Right lobe of liver (tissue), 6 donors: ENCODE measurements around the gene CLDN24. TPM values are rescaled to one million over a fixed set of nuclear protein-coding genes. Genes with fewer than 3 reads are reported as not detected.

Source experiments
- ATAC-seq, 4 donors: fragments of 200-7000 bp; cut with Tn5 transposase; one replicate each; pipeline ENCODE4 v1.9.1; 2020; ENCODE audit warnings: mild to moderate bottlenecking in 4 of 4, moderate library complexity in 4 of 4
- DNase-seq, 3 donors: peaks; one replicate each; pipeline ENCODE4 v3.0.0-alpha.2; 2020
- H3K27ac ChIP-seq, 3 donors: fragments of 200-600 bp; one replicate each; pipeline ENCODE4 v1.8.0; 2022
- H3K27me3 ChIP-seq, 2 donors: fragments of 200-600 bp; one replicate each; pipeline ENCODE4 v1.8.0; 2022
- H3K36me3 ChIP-seq, 4 donors: fragments of 200-600 bp; sonication (generic) in 1 of 4; one replicate each; pipeline versions ENCODE4 v1.5.1 to v1.8.0; 2017 to 2022; ENCODE audit warnings: control low read depth in 1 of 4
- H3K4me1 ChIP-seq, 4 donors: fragments of 200-600 bp; sonication (generic) in 1 of 4; one replicate each; pipeline versions ENCODE4 v1.5.1 to v1.8.0; 2017 to 2022; ENCODE audit warnings: control low read depth in 1 of 4
- H3K4me3 ChIP-seq, 3 donors: fragments of 200-600 bp; one replicate each; pipeline ENCODE4 v1.8.0; 2022
- H3K9me3 ChIP-seq, 4 donors: fragments of 200-600 bp; sonication (generic) in 1 of 4; one replicate each; pipeline versions ENCODE4 v1.5.1 to v1.8.0; 2017 to 2022; ENCODE audit warnings: control low read depth in 1 of 4
- POLR2A ChIP-seq: fragments of 450-650 bp; IDR thresholded peaks from one replicate; pipeline ENCODE4 v1.6.1; 2017; ENCODE audit warnings: antibody characterized with exemption, mild to moderate bottlenecking
- WGBS: methylation state at CpG from one replicate; pipeline ENCODE4 v1.1.6; 2018; ENCODE audit warnings: low coverage, low lambda C conversion rate; ENCODE audit not compliant: insufficient coverage; ENCODE audit errors: missing lambda C conversion rate; 5-methylcytosine and 5-hydroxymethylcytosine counted together
- intact Hi-C, 2 donors: fragments of 100-400 bp; cut with DNase I; formaldehyde crosslinking; loops; one replicate each; pipeline versions ENCODE4 v1.11.2 to v1.14.1; 2022
- total RNA-seq, 6 experiments: library from RNA; depleted of rRNA in 2 of 6; stranded (reverse); fragments of >200 nt in 2 of 6; fragmentation: NEBNext Ultra II Directional in 3 of 6; extraction: Animal tissue kit (Norgen Biotek cat#: 25700) in 3 of 6; gene quantifications; one replicate each; pipeline versions ENCODE4 v1.1.0 to v1.2.4, GENCODE V29; 2016 to 2023
- TF ChIP-seq, protein P1 (sequence below), 4 donors: fragments of 200-600 bp in 3 of 4; fragments of 450-650 bp in 1 of 4; IDR thresholded peaks; one replicate each; pipeline versions ENCODE4 v1.5.1 to v1.8.0; 2016 to 2022; ENCODE audit warnings: antibody characterized with exemption in 4 of 4, mild to moderate bottlenecking in 2 of 4
- donor health status: DM: no; HTN: yes; CAD: no.
- donor health status: DM: no; HTN: no; CAD: no.
- donor health status: DM: no; HTN: no; CAD: no.
- donor health status: DM: no; HTN: yes; CAD: no.
- donor health status: DM: no; HTN: yes; CAD: no.

Gene CLDN24
- total RNA-seq, 6 experiments from 2014 or later, result not detected

- no peak for ATAC-seq
- Histone ChIP-seq H3K4me3 (no peak overlapping the region), H3K36me3 (no peaks in the 10 kb centered on the region), H3K4me1 (no peaks in the 10 kb centered on the region), H3K9me3 (no peaks in the 10 kb centered on the region), H3K27me3 (no peaks in the 10 kb centered on the region), H3K27ac (no peak overlapping the region)
- WGBS, result 52% methylated on average over 15 of the region's 15 CpGs
- no peak for DNase-seq
- intact Hi-C loops, result no loop called here
- TF ChIP-seq, protein P1, sequence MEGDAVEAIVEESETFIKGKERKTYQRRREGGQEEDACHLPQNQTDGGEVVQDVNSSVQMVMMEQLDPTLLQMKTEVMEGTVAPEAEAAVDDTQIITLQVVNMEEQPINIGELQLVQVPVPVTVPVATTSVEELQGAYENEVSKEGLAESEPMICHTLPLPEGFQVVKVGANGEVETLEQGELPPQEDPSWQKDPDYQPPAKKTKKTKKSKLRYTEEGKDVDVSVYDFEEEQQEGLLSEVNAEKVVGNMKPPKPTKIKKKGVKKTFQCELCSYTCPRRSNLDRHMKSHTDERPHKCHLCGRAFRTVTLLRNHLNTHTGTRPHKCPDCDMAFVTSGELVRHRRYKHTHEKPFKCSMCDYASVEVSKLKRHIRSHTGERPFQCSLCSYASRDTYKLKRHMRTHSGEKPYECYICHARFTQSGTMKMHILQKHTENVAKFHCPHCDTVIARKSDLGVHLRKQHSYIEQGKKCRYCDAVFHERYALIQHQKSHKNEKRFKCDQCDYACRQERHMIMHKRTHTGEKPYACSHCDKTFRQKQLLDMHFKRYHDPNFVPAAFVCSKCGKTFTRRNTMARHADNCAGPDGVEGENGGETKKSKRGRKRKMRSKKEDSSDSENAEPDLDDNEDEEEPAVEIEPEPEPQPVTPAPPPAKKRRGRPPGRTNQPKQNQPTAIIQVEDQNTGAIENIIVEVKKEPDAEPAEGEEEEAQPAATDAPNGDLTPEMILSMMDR (IDR thresholded peaks at IDR 0.05), result no peak
- no peak for TF ChIP-seq POLR2A
These were observed 40.8 kb upstream of the CLDN24 start for GRCh38 chr4:183362916-183363542.

- 85% methylated on average over 4 of the region's 4 CpGs for WGBS
These were observed 39.8 kb upstream of the CLDN24 start for GRCh38 chr4:183362036-183362435.

GRCh38 chr4:183360161-183360919, 38.1 kb upstream of the CLDN24 start:
- Histone ChIP-seq H3K4me3 (no peak overlapping the region), H3K4me1 (no peaks in the 10 kb centered on the region), H3K27ac (no peak overlapping the region), H3K36me3 (no peaks in the 10 kb centered on the region), H3K27me3 (no peaks in the 10 kb centered on the region), H3K9me3 (no peaks in the 10 kb centered on the region)
- WGBS, result 65% methylated on average over 7 of the region's 11 CpGs
- intact Hi-C loops, result no loop called here
- no peak for ATAC-seq
- no peak for DNase-seq
- TF ChIP-seq, protein P1 (IDR thresholded peaks at IDR 0.05), result no peak
- no peak for TF ChIP-seq POLR2A

More at GRCh38 chr4:183362036-183362435, 39.8 kb upstream of the CLDN24 start:
- Histone ChIP-seq H3K4me1 (no peaks in the 10 kb centered on the region), H3K4me3 (no peak overlapping the region), H3K27me3 (no peaks in the 10 kb centered on the region), H3K36me3 (no peaks in the 10 kb centered on the region), H3K27ac (no peak overlapping the region), H3K9me3 (no peaks in the 10 kb centered on the region)
- intact Hi-C loops, result no loop called here
- DNase-seq, result no peak
- no peak for ATAC-seq
- TF ChIP-seq, protein P1 (IDR thresholded peaks at IDR 0.05), result no peak
- TF ChIP-seq POLR2A, result no peak

DNA sequence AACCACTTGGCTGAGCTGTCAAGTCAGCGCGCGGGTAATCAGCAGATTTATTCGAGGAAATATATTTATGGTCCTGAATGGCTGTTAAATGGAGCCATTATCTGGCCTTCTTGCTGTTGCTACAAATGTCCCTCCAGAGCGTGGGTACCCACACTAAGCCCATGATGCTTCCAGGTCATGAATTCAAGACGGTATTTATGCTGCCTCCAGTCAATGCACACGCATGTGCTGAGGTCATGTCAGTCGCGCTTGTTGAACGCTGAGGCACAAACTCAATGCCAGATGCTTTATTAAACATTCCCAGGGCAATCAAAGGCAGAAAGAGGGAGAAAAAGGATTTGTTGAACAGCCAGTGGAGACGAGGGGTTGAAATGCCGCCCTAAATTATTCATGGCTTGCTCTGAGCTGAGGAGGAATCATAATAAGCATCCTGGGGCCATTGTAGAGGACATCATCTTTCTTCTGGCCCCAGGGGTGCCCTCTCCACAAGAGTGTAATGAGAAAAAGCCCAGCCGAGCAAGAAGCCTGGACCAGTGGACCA, 36.1 kb upstream of the CLDN24 start:
- DNase-seq (no peak), ATAC-seq (no peak)
- Histone ChIP-seq H3K27me3 (no peaks in the 10 kb centered on the region), H3K36me3 (no peaks in the 10 kb centered on the region), H3K27ac (no peak overlapping the region), H3K4me3 (no peak overlapping the region), H3K4me1 (no peaks in the 10 kb centered on the region), H3K9me3 (no peaks in the 10 kb centered on the region)
- WGBS, result 72% methylated on average over 10 of the region's 13 CpGs
- intact Hi-C loops, result no loop called here
- TF ChIP-seq, protein P1 (IDR thresholded peaks at IDR 0.05), result no peak
- no peak for TF ChIP-seq POLR2A
